Trophoblast cell (in vitro differentiated cells and primary cell): ENCODE data around the gene LRRC18.

Experiments used
- DNase-seq, 2 donors: peaks; one replicate each; pipeline ENCODE4 v3.0.0-alpha.2; 2016
- H2AFZ ChIP-seq: 2 replicates; pipeline ENCODE4 v1.6.1; 2013; ENCODE audit warnings: low read length, moderate library complexity, mild to moderate bottlenecking; ENCODE audit not compliant: insufficient read depth, poor library complexity
- H2AK5ac ChIP-seq: 2 replicates; pipeline ENCODE4 v1.6.1; 2013; ENCODE audit warnings: mild to moderate bottlenecking, low read length
- H2BK120ac ChIP-seq: 2 replicates; pipeline ENCODE4 v1.6.1; 2013; ENCODE audit warnings: low read length, mild to moderate bottlenecking, moderate library complexity; ENCODE audit not compliant: insufficient read depth, poor library complexity
- H2BK12ac ChIP-seq: 2 replicates; pipeline ENCODE4 v1.6.1; 2013; ENCODE audit warnings: mild to moderate bottlenecking, low read length, moderate library complexity
- H2BK5ac ChIP-seq: 2 replicates; pipeline ENCODE4 v1.6.1; 2013; ENCODE audit warnings: low read length, low read depth, moderate library complexity, mild to moderate bottlenecking; ENCODE audit not compliant: poor library complexity
- H3K14ac ChIP-seq: 2 replicates; pipeline ENCODE4 v1.6.1; 2013; ENCODE audit warnings: mild to moderate bottlenecking, low read length
- H3K18ac ChIP-seq: 2 replicates; pipeline ENCODE4 v1.6.1; 2013; ENCODE audit warnings: mild to moderate bottlenecking, low read length
- H3K23ac ChIP-seq: 2 replicates; pipeline ENCODE4 v1.6.1; 2013; ENCODE audit warnings: low read length
- H3K27ac ChIP-seq: 2 replicates; pipeline ENCODE4 v1.5.1; 2013; ENCODE audit warnings: low read depth, mild to moderate bottlenecking, inconsistent platforms, low read length, moderate library complexity
- H3K27me3 ChIP-seq: 2 replicates; pipeline ENCODE4 v1.6.1; 2013; ENCODE audit warnings: inconsistent platforms, mild to moderate bottlenecking, low read length, moderate library complexity; ENCODE audit not compliant: insufficient read depth
- H3K36me3 ChIP-seq, 2 experiments: 1 replicate in 1 of 2; 2 replicates in 1 of 2; pipeline ENCODE4 v1.6.1; 2013; ENCODE audit warnings: low read length in 2 of 2, mild to moderate bottlenecking in 2 of 2, moderate library complexity in 1 of 2; ENCODE audit not compliant: insufficient read depth in 2 of 2, control insufficient read depth in 1 of 2
- H3K4ac ChIP-seq: 2 replicates; pipeline ENCODE4 v1.6.1; 2013; ENCODE audit warnings: low read depth, mild to moderate bottlenecking, low read length, moderate library complexity
- H3K4me1 ChIP-seq, 2 experiments: 1 replicate in 1 of 2; 2 replicates in 1 of 2; pipeline ENCODE4 v1.6.1; 2013; ENCODE audit warnings: low read length in 2 of 2, mild to moderate bottlenecking in 2 of 2, moderate library complexity in 1 of 2; ENCODE audit not compliant: insufficient read depth in 2 of 2, control insufficient read depth in 1 of 2
- H3K4me2 ChIP-seq: 2 replicates; pipeline ENCODE4 v1.6.1; 2013; ENCODE audit warnings: inconsistent platforms, mild to moderate bottlenecking, low read length, moderate library complexity
- H3K4me3 ChIP-seq: 2 replicates; pipeline ENCODE4 v1.5.1; 2013; ENCODE audit warnings: mild to moderate bottlenecking, low read depth, low read length, inconsistent platforms
- H3K79me1 ChIP-seq: one replicate; pipeline ENCODE4 v1.6.1; 2013; ENCODE audit warnings: low read length
- H3K79me2 ChIP-seq: 2 replicates; pipeline ENCODE4 v1.6.1; 2013; ENCODE audit warnings: low read length, mild to moderate bottlenecking; ENCODE audit not compliant: control insufficient read depth, insufficient read depth, poor library complexity
- H3K9ac ChIP-seq: 2 replicates; pipeline ENCODE4 v1.6.1; 2013; ENCODE audit warnings: mild to moderate bottlenecking, low read length
- H3K9me3 ChIP-seq: 2 replicates; pipeline ENCODE4 v1.6.1; 2013; ENCODE audit warnings: low read depth, mild to moderate bottlenecking, control low read depth, inconsistent platforms, low read length; ENCODE audit not compliant: insufficient read depth
- H4K12ac ChIP-seq: 2 replicates; pipeline ENCODE4 v1.6.1; 2013; ENCODE audit warnings: low read depth, mild to moderate bottlenecking, low read length, moderate library complexity
- H4K8ac ChIP-seq: 2 replicates; pipeline ENCODE4 v1.6.1; 2013; ENCODE audit warnings: low read depth, mild to moderate bottlenecking, low read length, moderate library complexity
- H4K91ac ChIP-seq: one replicate; pipeline ENCODE4 v1.6.1; 2013; ENCODE audit warnings: low read depth, mild to moderate bottlenecking, low read length, moderate library complexity
- WGBS: extraction: QIAGEN DNeasy Blood & Tissue Kit; methylation state at CpG from one replicate; pipeline ENCODE4 v1.1.7; 2013; ENCODE audit warnings: missing lambda C conversion rate; ENCODE audit not compliant: insufficient read length, insufficient coverage; ENCODE audit errors: extremely low coverage; 5-methylcytosine and 5-hydroxymethylcytosine counted together

Gene LRRC18

GRCh38 chr10:48951707-48952106, 12.1 kb upstream of the LRRC18 start:
- Histone ChIP-seq H3K4me3 (no peak overlapping the region), H3K4ac (no peak overlapping the region), H2AFZ (no peak overlapping the region), H3K27ac (no peak overlapping the region), H3K18ac (no peak overlapping the region), H3K79me2 (no peaks in the 10 kb centered on the region), H2BK120ac (no peak overlapping the region), H3K23ac (no peak overlapping the region), H3K4me1 (no peaks in the 10 kb centered on the region), H2BK5ac (no peak overlapping the region), H2BK12ac (no peak overlapping the region), H3K36me3 (no peaks in the 10 kb centered on the region), H3K9me3 (no peaks in the 10 kb centered on the region), H3K9ac (no peak overlapping the region), H4K12ac (no peak overlapping the region), H3K79me1 (no peaks in the 10 kb centered on the region), H2AK5ac (no peak overlapping the region), H3K4me2 (no peak overlapping the region), H4K8ac (no peak overlapping the region), H3K27me3 (no peaks in the 10 kb centered on the region), H3K14ac (no peak overlapping the region), H4K91ac (no peak overlapping the region)
- DNase-seq: no peak
- WGBS: no CpG with 5 or more reads among the region's 7 CpGs

- H2BK5ac ChIP-seq: no peak overlapping the region
- no peak overlapping the region for H3K9ac ChIP-seq
- no peaks in the 10 kb centered on the region for H3K4me1 ChIP-seq
- H3K4me3 ChIP-seq: no peak overlapping the region
- no peak overlapping the region for H2AFZ ChIP-seq
- no peak overlapping the region for H3K4ac ChIP-seq
- H4K8ac ChIP-seq: no peak overlapping the region
- no peaks in the 10 kb centered on the region for H3K36me3 ChIP-seq
- no peak overlapping the region for H3K4me2 ChIP-seq
- H2BK120ac ChIP-seq: no peak overlapping the region
- H3K27ac ChIP-seq: no peak overlapping the region
- no peak overlapping the region for H3K14ac ChIP-seq
- no peak overlapping the region for H4K91ac ChIP-seq
- no peak overlapping the region for H4K12ac ChIP-seq
- no CpG with 5 or more reads among the region's 2 CpGs for WGBS
- H3K9me3 ChIP-seq: no peaks in the 10 kb centered on the region
- H2AK5ac ChIP-seq: no peak overlapping the region
- H3K27me3 ChIP-seq: no peaks in the 10 kb centered on the region
- DNase-seq: no peak
- H2BK12ac ChIP-seq: no peak overlapping the region
- H3K79me2 ChIP-seq: no peaks in the 10 kb centered on the region
- H3K23ac ChIP-seq: no peak overlapping the region
- H3K79me1 ChIP-seq: no peaks in the 10 kb centered on the region
- H3K18ac ChIP-seq: no peak overlapping the region
Measured at GRCh38 chr10:48948470-48949037, 8.9 kb upstream of the LRRC18 start.

- Histone ChIP-seq H3K36me3 (no peaks in the 10 kb centered on the region), H2BK120ac (no peak overlapping the region), H2AK5ac (no peak overlapping the region), H3K79me1 (no peaks in the 10 kb centered on the region), H3K18ac (no peak overlapping the region), H2AFZ (no peak overlapping the region), H3K27me3 (no peaks in the 10 kb centered on the region), H3K4me2 (no peak overlapping the region), H3K9me3 (no peaks in the 10 kb centered on the region), H3K27ac (no peak overlapping the region), H2BK12ac (no peak overlapping the region), H4K8ac (no peak overlapping the region), H3K4me3 (no peak overlapping the region), H3K14ac (no peak overlapping the region), H3K79me2 (no peaks in the 10 kb centered on the region), H2BK5ac (no peak overlapping the region), H4K12ac (no peak overlapping the region), H3K4ac (no peak overlapping the region), H3K4me1 (no peaks in the 10 kb centered on the region), H4K91ac (no peak overlapping the region), H3K9ac (no peak overlapping the region), H3K23ac (no peak overlapping the region)
- no peak for DNase-seq
- WGBS: no CpG with 5 or more reads among the region's 10 CpGs
Measured at GRCh38 chr10:48947690-48948469, 8.2 kb upstream of the LRRC18 start.

GRCh38 chr10:48946891-48947500, 7.4 kb upstream of the LRRC18 start:
- Histone ChIP-seq H3K23ac (no peak overlapping the region), H3K79me2 (no peaks in the 10 kb centered on the region), H2BK120ac (no peak overlapping the region), H2AK5ac (no peak overlapping the region), H3K79me1 (no peaks in the 10 kb centered on the region), H3K27me3 (no peaks in the 10 kb centered on the region), H3K9ac (no peak overlapping the region), H2AFZ (no peak overlapping the region), H3K4me3 (no peak overlapping the region), H3K4me1 (no peaks in the 10 kb centered on the region), H3K4ac (no peak overlapping the region), H3K14ac (no peak overlapping the region), H3K18ac (no peak overlapping the region), H4K8ac (no peak overlapping the region), H2BK12ac (no peak overlapping the region), H3K4me2 (no peak overlapping the region), H3K9me3 (no peaks in the 10 kb centered on the region), H4K12ac (no peak overlapping the region), H3K36me3 (no peaks in the 10 kb centered on the region), H4K91ac (no peak overlapping the region), H3K27ac (no peak overlapping the region), H2BK5ac (no peak overlapping the region)
- WGBS: no CpG with 5 or more reads among the region's 12 CpGs
- DNase-seq: no peak
